Measurements from ENCODE around the gene ANKRD13A. TPM values are rescaled to one million over a fixed set of nuclear protein-coding genes. Genes with fewer than 3 reads are reported as not detected.

ANKRD13A gene
- total and polyA plus RNA-seq, 2 of the 8 experiments (the other 6 are each of a cell fraction or from before 2014, with no cell fraction given): 16.8 to 21.4 TPM

DNA sequence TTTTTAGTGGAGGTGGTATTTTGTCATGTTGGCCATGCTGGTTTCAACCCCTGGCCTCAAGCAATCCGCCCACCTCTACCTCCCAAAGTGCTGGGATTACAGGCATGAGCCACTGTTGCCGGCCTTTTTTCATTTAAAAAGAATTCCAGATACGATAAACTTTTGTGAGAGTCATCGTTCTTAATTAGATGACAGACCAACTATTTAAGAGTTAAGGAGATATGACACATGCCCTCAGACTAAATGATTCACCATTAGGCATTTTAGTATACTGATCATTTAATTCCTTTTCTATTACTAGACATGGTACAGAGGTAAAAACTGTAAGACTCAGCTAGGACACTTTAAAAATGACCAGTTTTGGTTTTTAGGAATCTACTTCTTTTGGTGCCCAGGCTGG, 2.4 kb downstream of the ANKRD13A start:
- H3K56ac ChIP-seq (replicated peaks; ENCODE audit: insufficient read length, low read depth, low read length): no peak overlapping the region
- no peak overlapping the region for H3K18ac ChIP-seq (ENCODE audit: extremely low read depth, low read length)
- no peak overlapping the region for H2AK5ac ChIP-seq (ENCODE audit: low read depth, low read length)
- H4K5ac ChIP-seq (ENCODE audit: insufficient read length, low read depth, low read length): no peak overlapping the region
- H3K9me3 ChIP-seq (ENCODE audit: insufficient read depth in 2 of 2, low read depth in 1 of 2, low read length in 1 of 2): no peaks in the 10 kb centered on the region
- H3K9ac ChIP-seq (replicated peaks in 1 of 4; ENCODE audit: extremely low read depth in 1 of 4, low read depth in 3 of 4, low read length in 3 of 4): no peak overlapping the region
- no peak overlapping the region for H2BK15ac ChIP-seq (ENCODE audit: low read length)
- H3K4ac ChIP-seq (replicated peaks; ENCODE audit: insufficient read length, low read depth, low read length): no peak overlapping the region
- DNase-seq (ENCODE audit: low read depth in 1 of 2, low spot score in 2 of 2) (no peak), FAIRE-seq (no peak)
- no peak overlapping the region for H3K14ac ChIP-seq (ENCODE audit: insufficient read length)
- no peak overlapping the region for H4K8ac ChIP-seq (ENCODE audit: extremely low read depth, insufficient read depth, low read length)
- H3K79me2 ChIP-seq (ENCODE audit: control insufficient read depth in 1 of 2, insufficient read depth in 2 of 2, low read length in 2 of 2): no peaks in the 10 kb centered on the region
- no peak overlapping the region for H2BK12ac ChIP-seq (ENCODE audit: low read depth, low read length)
- POLR2A ChIA-PET (ENCODE audit: partially characterized antibody): no interaction called here
- H3K4me3 ChIP-seq (ENCODE audit: extremely low read depth in 1 of 4, insufficient read depth in 2 of 4, low read depth in 3 of 4, low read length in 4 of 4): no peak overlapping the region
- no peaks in the 10 kb centered on the region for H3K79me1 ChIP-seq (ENCODE audit: low read depth, low read length)
- no peak overlapping the region for H3K27ac ChIP-seq (ENCODE audit: low read depth, low read length)
- CTCF ChIA-PET (ENCODE audit: partially characterized antibody): interaction anchor here (1.0 kb wide), 1 partner anchor 148 kb away, joined by 3 read pairs; no protein-coding TSS in a partner anchor
- 96% methylated on average over 4 of the region's 4 CpGs; no CpG with 5 or more reads in 1 of the 2 experiments for WGBS, 2 experiments (ENCODE audit: extremely low coverage in 1 of 2, insufficient coverage in 1 of 2, insufficient read length in 1 of 2, insufficient replicate concordance in 2 of 2, low coverage in 1 of 2, low lambda C conversion rate in 2 of 2, missing lambda C conversion rate in 1 of 2)
- H2BK20ac ChIP-seq (ENCODE audit: low read length): no peak overlapping the region
- H2BK120ac ChIP-seq (replicated peaks; ENCODE audit: low read depth, low read length): no peak overlapping the region
- H3K36me3 ChIP-seq (ENCODE audit: control insufficient read depth in 2 of 4, insufficient read depth in 4 of 4, low read length in 3 of 4): no peaks in the 10 kb centered on the region
- no peak overlapping the region for H2AFZ ChIP-seq (ENCODE audit: low read length)
- peaks cover 0 to 6% (median 4%) of the 10 kb centered on the region in 4 experiments; a peak in 4 of 7 replicates for H3K4me1 ChIP-seq (replicated peaks in 1 of 4; ENCODE audit: control insufficient read depth in 3 of 4, insufficient read depth in 4 of 4, low read length in 3 of 4)
- no peak overlapping the region for H3K23ac ChIP-seq (ENCODE audit: insufficient read length)
- H4K20me1 ChIP-seq (replicated peaks in 1 of 2; ENCODE audit: control insufficient read depth in 1 of 2, insufficient read depth in 2 of 2, low read length in 2 of 2): peaks cover 0 to 2% of the 10 kb centered on the region in 2 experiments
- no peak overlapping the region for H2BK5ac ChIP-seq (ENCODE audit: low read depth, low read length)
- H3K23me2 ChIP-seq (ENCODE audit: low read depth, low read length): peaks cover 12% of the 10 kb centered on the region
- H3K27me3 ChIP-seq (replicated peaks in 1 of 4; ENCODE audit: control insufficient read depth in 3 of 4, extremely low read depth in 1 of 4, insufficient read depth in 3 of 4, low read length in 3 of 4): peaks cover 0 to 9% (median 7%) of the 10 kb centered on the region in 4 experiments; a peak in 5 of 7 replicates
- no peak overlapping the region for H4K91ac ChIP-seq (replicated peaks; ENCODE audit: insufficient read length, low read length)
- no peak overlapping the region for H3K4me2 ChIP-seq (ENCODE audit: insufficient read depth in 1 of 2, low read depth in 2 of 2, low read length in 2 of 2)
- TF ChIP-seq KDM4A (IDR thresholded peaks at IDR 0.05; ENCODE audit: low read depth, low read length, severe bottlenecking) (no peak), CHD1 (IDR thresholded peaks at IDR 0.05; ENCODE audit: low read depth, low read length) (no peak), RFX5 (IDR thresholded peaks at IDR 0.05; ENCODE audit: borderline replicate concordance, low read depth, low read length) (no peak), RNF2 (IDR thresholded peaks at IDR 0.05; ENCODE audit: borderline replicate concordance, low read depth, low read length, missing control alignments, poor library complexity, severe bottlenecking) (no peak), ASH2L (IDR thresholded peaks at IDR 0.05; ENCODE audit: low read length) (no peak), EGR1 (IDR thresholded peaks at IDR 0.05; ENCODE audit: borderline replicate concordance, low read depth, low read length) (no peak), POLR2AphosphoS5 (IDR thresholded peaks at IDR 0.05; ENCODE audit: low read depth, low read length) (no peak), RXRA (IDR thresholded peaks at IDR 0.05; ENCODE audit: insufficient read depth, low read depth, low read length) (no peak), EZH2 (IDR thresholded peaks at IDR 0.05; ENCODE audit: low read depth, low read length, severe bottlenecking) (no peak), SP4 (IDR thresholded peaks at IDR 0.05; ENCODE audit: low read length) (no peak), SP2 (IDR thresholded peaks at IDR 0.05; ENCODE audit: low read length) (no peak)
- TF ChIP-seq, protein P1, sequence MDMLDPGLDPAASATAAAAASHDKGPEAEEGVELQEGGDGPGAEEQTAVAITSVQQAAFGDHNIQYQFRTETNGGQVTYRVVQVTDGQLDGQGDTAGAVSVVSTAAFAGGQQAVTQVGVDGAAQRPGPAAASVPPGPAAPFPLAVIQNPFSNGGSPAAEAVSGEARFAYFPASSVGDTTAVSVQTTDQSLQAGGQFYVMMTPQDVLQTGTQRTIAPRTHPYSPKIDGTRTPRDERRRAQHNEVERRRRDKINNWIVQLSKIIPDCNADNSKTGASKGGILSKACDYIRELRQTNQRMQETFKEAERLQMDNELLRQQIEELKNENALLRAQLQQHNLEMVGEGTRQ (IDR thresholded peaks at IDR 0.05; ENCODE audit: low read length): no peak
- TF ChIP-seq, protein P2, sequence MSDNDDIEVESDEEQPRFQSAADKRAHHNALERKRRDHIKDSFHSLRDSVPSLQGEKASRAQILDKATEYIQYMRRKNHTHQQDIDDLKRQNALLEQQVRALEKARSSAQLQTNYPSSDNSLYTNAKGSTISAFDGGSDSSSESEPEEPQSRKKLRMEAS (IDR thresholded peaks at IDR 0.05): no peak

Data from H1 (cell line).